Measurements from ENCODE around the gene DUT.

GRCh38 chr15:48336940-48337339, 5.7 kb downstream of the DUT start:
- TF ChIP-seq RAD51 (IDR thresholded peaks at IDR 0.05; ENCODE audit: borderline replicate concordance, low read depth), result no peak
- no peak for TF ChIP-seq U2AF2 (optimal IDR thresholded peaks at IDR 0.05; ENCODE audit: low read depth, low read length)
- no peak for TF ChIP-seq MYNN (IDR thresholded peaks at IDR 0.05)
- TF ChIP-seq MYNN (CRISPR knock-in tag; IDR thresholded peaks at IDR 0.05), result no peak
- TF ChIP-seq ZNF512 (tag; IDR thresholded peaks at IDR 0.05), result no peak
- no peak for TF ChIP-seq ZC3H11A (IDR thresholded peaks at IDR 0.05; ENCODE audit: low read depth, low read length)
- TF ChIP-seq POLR2AphosphoS5 (IDR thresholded peaks at IDR 0.05; ENCODE audit: control insufficient read depth, insufficient read depth, low read depth, low read length), result no peak
- TF ChIP-seq CBFA2T3 (IDR thresholded peaks at IDR 0.05), result no peak
- no peak for TF ChIP-seq MXI1 (IDR thresholded peaks at IDR 0.05; ENCODE audit: low read depth, low read length)

Data from K562 (cell line).